HG02610 (cell line): Measurements from ENCODE around the gene PTPRK.
A peak's percentile ranks its signal among the peaks of the same experiment; 100 is the strongest.

Experiments
- ATAC-seq: cut with Tn5 transposase; IDR thresholded peaks from one replicate; pipeline ENCODE4 v1.9.1; 2021; ENCODE audit warnings: mild to moderate bottlenecking, moderate library complexity; ENCODE audit not compliant: unreplicated experiment

Gene PTPRK

GRCh38 chr6:128520436-128521281 lies at the start of gene PTPRK:
PTPRK (minus strand) TSS chr6:128520599; CDS start chr6:128520358, 241 bp downstream.
- ATAC-seq, result peak; percentile 94

- no peak for ATAC-seq
Measured at GRCh38 chr6:128567029-128567428, 46.6 kb upstream of the PTPRK start.

- ATAC-seq, result no peak
Measured at GRCh38 chr6:128560966-128561365, 40.6 kb upstream of the PTPRK start.

- ATAC-seq, result no peak
Measured at GRCh38 chr6:128558924-128559323, 38.5 kb upstream of the PTPRK start.

GRCh38 chr6:128558021-128558420 lies 37.6 kb upstream of the PTPRK start:
- ATAC-seq, result no peak

- ATAC-seq, result no peak
Measured at GRCh38 chr6:128557081-128557480, 36.7 kb upstream of the PTPRK start.

- no peak for ATAC-seq
Measured at GRCh38 chr6:128554302-128554701, 33.9 kb upstream of the PTPRK start.

- no peak for ATAC-seq
Measured at GRCh38 chr6:128541261-128541660, 20.9 kb upstream of the PTPRK start.

- ATAC-seq, result no peak
Measured at GRCh38 chr6:128538763-128539162, 18.4 kb upstream of the PTPRK start.

GRCh38 chr6:128532827-128533226 lies 12.4 kb upstream of the PTPRK start:
- ATAC-seq, result peak; percentile 43

GRCh38 chr6:128532136-128532535 lies 11.7 kb upstream of the PTPRK start:
- no peak for ATAC-seq

GRCh38 chr6:128531696-128532095 lies 11.3 kb upstream of the PTPRK start:
- ATAC-seq, result no peak

GRCh38 chr6:128528241-128528640 lies 7.8 kb upstream of the PTPRK start:
- ATAC-seq, result no peak

GRCh38 chr6:128527375-128527774 lies 7.0 kb upstream of the PTPRK start:
- no peak for ATAC-seq

GRCh38 chr6:128526152-128526914 lies 5.9 kb upstream of the PTPRK start:
- ATAC-seq, result no peak

GRCh38 chr6:128525406-128525805 lies 5.0 kb upstream of the PTPRK start:
- ATAC-seq, result no peak

- ATAC-seq, result no peak
Measured at GRCh38 chr6:128521282-128521632, 858 bp upstream of the PTPRK start.

GRCh38 chr6:128519931-128520435 lies 416 bp downstream of the PTPRK start:
- ATAC-seq, result peak; percentile 21

- ATAC-seq, result no peak
Measured at GRCh38 chr6:128519132-128519930, 1.1 kb downstream of the PTPRK start.

GRCh38 chr6:128518434-128519131 lies 1.8 kb downstream of the PTPRK start:
- no peak for ATAC-seq

GRCh38 chr6:128517124-128517523 lies 3.3 kb downstream of the PTPRK start:
- no peak for ATAC-seq
